Measurements from ENCODE around the gene METTL23. TPM values are rescaled to one million over a fixed set of nuclear protein-coding genes. Genes with fewer than 3 reads are reported as not detected.
"Not testable (repeated sequence)": the region's sequence is repeated elsewhere in the genome, so short reads cannot be mapped to it uniquely, and the experiment has no call there.

METTL23 gene
- total and polyA plus RNA-seq, 12 donors = 18.0 to 41.8 (median 24.7) TPM

DNA sequence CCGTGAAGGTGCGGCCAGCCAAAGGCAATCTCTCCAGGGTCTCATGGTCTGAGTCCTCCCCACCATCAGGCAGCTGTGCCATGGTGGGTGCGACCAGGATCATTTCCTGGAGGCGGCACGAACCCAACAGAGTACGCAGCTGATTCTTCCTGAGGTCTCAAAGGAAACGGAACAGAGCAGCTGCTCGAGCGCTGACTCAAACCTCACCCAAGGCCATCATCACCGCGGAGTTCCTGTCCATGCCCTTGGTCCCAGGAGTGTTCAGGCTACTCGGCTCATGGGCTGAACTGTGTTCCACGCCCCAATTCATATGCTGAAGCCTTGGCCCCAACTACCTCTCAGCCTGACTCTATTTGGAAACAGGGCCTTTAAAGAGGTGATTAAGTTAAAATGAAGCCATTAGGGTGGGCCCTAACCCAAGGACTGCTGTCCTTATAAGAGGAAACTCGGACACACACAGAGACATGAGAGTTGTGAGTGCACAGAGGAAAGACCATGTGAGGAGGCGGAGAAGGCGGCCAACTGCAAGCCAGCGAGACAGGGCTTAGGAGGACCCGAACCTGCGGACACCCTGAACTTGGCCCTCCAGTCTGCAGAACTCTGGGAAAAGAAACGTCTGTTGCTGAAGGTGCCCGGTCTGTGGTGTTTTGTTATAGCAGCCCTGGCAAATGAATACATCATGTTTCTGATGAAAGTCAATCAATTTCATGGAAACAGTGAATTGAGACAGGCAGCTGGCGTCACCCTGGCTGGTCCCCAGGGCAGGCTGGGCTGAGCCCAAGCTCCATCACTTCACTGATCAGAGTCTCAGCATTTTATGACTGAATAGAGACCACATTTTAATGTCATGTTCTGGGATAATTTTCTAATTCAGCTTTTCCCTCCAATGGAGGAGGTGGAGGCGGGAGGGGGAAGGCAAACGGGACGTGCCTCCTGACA, 29.6 kb upstream of the METTL23 start:
- H3K27me3 ChIP-seq = no peaks in the 10 kb centered on the region
- H3K36me3 ChIP-seq = peaks cover 0 to 10% (median 0%) of the 10 kb centered on the region in 9 donors
- 56 to 60% methylated on average over 25 of the region's 25 CpGs for WGBS, 2 donors
- peak overlapping the region; percentile 88 to 99 (median 96) for H3K27ac ChIP-seq
- intact Hi-C loops (cut with DNase I) = no loop called here
- peaks cover 40 to 100% (median 88%) of the 10 kb centered on the region in 9 donors for H3K4me1 ChIP-seq
- no peaks in the 10 kb centered on the region for H3K9me3 ChIP-seq
- TF ChIP-seq, protein P1, sequence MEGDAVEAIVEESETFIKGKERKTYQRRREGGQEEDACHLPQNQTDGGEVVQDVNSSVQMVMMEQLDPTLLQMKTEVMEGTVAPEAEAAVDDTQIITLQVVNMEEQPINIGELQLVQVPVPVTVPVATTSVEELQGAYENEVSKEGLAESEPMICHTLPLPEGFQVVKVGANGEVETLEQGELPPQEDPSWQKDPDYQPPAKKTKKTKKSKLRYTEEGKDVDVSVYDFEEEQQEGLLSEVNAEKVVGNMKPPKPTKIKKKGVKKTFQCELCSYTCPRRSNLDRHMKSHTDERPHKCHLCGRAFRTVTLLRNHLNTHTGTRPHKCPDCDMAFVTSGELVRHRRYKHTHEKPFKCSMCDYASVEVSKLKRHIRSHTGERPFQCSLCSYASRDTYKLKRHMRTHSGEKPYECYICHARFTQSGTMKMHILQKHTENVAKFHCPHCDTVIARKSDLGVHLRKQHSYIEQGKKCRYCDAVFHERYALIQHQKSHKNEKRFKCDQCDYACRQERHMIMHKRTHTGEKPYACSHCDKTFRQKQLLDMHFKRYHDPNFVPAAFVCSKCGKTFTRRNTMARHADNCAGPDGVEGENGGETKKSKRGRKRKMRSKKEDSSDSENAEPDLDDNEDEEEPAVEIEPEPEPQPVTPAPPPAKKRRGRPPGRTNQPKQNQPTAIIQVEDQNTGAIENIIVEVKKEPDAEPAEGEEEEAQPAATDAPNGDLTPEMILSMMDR (IDR thresholded peaks at IDR 0.05) = no peak
- H3K4me3 ChIP-seq = peak overlapping the region in 1 of 10 donors; percentile 5
- DNase-seq (peak; percentile 60 to 73), ATAC-seq (peak in 7 of 8 donors; percentile 10 to 67 (median 22))

DNA sequence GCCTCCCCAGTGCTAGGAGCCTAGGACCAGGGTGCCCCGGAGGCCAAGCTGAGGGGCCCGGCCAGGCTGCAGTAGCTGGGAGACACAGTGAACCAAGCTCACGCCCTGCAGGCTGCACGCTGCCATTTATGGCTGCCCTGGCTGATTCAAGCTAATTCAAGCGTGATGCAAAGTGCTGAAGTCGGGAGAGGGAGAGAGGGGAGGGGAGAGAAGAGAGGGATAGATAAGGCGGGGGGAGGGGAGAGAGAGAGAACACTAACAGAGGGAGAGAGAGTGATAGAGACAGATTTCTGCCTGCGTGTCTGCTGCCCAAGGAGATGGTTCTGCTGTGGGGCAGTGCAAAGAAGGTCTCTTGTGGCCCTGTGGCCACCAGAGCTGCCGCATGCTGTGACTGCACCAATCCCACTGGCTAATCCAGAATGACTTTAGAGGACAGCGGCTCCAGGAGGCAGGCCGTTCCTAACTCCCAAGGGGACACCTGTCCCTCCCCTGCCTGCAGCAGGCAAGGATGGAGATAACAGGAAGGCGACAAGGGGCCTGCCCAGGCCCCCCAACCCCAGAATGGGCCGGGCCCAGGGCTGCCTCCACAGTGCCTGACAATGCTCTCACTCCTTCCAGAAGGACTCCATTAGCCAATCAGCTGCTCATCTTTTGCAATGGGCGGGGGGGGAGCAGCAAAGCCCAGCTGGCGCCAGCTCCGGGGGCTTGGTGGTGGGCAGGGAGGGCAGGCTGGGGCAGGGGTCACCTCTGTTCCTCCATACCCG, 28.8 kb upstream of the METTL23 start:
- WGBS, 2 donors = 23 to 32% methylated on average over 17 of the region's 17 CpGs
- intact Hi-C loops (cut with DNase I) = no loop called here
- no peaks in the 10 kb centered on the region for H3K27me3 ChIP-seq
- DNase-seq (no peak), ATAC-seq (peak; percentile 1 to 46 (median 22))
- no peaks in the 10 kb centered on the region for H3K9me3 ChIP-seq
- H3K4me1 ChIP-seq = peaks cover 43 to 100% (median 88%) of the 10 kb centered on the region in 9 donors
- peak overlapping the region in 2 of 10 donors; percentile 5 to 6 for H3K4me3 ChIP-seq
- H3K27ac ChIP-seq = peak overlapping the region; percentile 88 to 99 (median 96)
- TF ChIP-seq, protein P1 (IDR thresholded peaks at IDR 0.05) = no peak
- H3K36me3 ChIP-seq = peaks cover 0 to 10% (median 0%) of the 10 kb centered on the region in 9 donors

GRCh38 chr17:76698466-76698977, 28.1 kb upstream of the METTL23 start:
- H3K36me3 ChIP-seq = peaks cover 0 to 10% (median 0%) of the 10 kb centered on the region in 9 donors
- 55 to 68% methylated on average over 7 of the region's 7 CpGs for WGBS, 2 donors
- peaks cover 46 to 100% (median 90%) of the 10 kb centered on the region in 9 donors for H3K4me1 ChIP-seq
- ATAC-seq; DNase-seq; intact Hi-C loops (cut with DNase I); H3K4me3 ChIP-seq; H3K9me3 ChIP-seq; H3K27me3 ChIP-seq: not testable (repeated sequence)
- peak overlapping the region; percentile 88 to 99 (median 96) for H3K27ac ChIP-seq

DNA sequence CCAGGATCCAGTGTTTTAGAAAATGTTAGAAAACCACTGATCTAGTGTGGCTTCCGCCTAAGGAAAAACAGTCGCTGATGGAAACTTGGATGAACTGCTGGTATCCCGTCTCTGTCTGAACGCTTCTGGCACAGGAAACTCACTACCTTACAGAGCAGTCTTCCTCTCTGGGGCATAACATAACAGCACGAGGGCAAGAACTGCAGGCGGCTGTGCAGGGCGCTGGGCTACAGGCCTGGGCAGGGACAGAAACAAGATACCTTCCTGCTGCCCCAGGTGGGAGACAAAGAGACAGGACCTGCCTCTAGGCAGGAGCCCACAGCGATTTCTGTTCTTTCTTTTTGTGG, 26.4 kb upstream of the METTL23 start:
- TF ChIP-seq, protein P1 (IDR thresholded peaks at IDR 0.05) = no peak
- H3K27ac ChIP-seq = peak overlapping the region; percentile 88 to 99 (median 96)
- H3K9me3 ChIP-seq = no peaks in the 10 kb centered on the region
- peaks cover 48 to 96% (median 88%) of the 10 kb centered on the region in 9 donors for H3K4me1 ChIP-seq
- H3K36me3 ChIP-seq = peaks cover 0 to 12% (median 0%) of the 10 kb centered on the region in 9 donors
- no peak for DNase-seq
- peak; percentile 2 to 41 (median 21) for ATAC-seq
- 18 to 19% methylated on average over 8 of the region's 8 CpGs for WGBS, 2 donors
- H3K4me3 ChIP-seq = peak overlapping the region in 7 of 10 donors; percentile 21 to 54 (median 45)
- intact Hi-C loops (cut with DNase I) = no loop called here
- H3K27me3 ChIP-seq = no peaks in the 10 kb centered on the region
